GM12878 (cell line): ENCODE results near the gene HEATR9. TPM values are rescaled to one million over a fixed set of nuclear protein-coding genes. Genes with fewer than 3 reads are reported as not detected.

ENCODE experiments used
- ATAC-seq: fragments of 200-7000 bp; cut with Tn5 transposase; 3 replicates; pipeline ENCODE4 v1.9.1; 2020; ENCODE audit warnings: mild to moderate bottlenecking, moderate library complexity
- BruUV-seq: library from RNA; stranded (reverse); fragments of 400-500 nt; replicated peaks from 2 replicates; lab custom pipeline; 2021; lab: Mats Ljungman, UMichigan
- CTCF ChIA-PET: fragments of 300-600 bp; sonication (Branson Sonifier 250); formaldehyde crosslinking; extraction: SDS; loops from one replicate; lab custom pipeline; 2021; ENCODE audit warnings: inconsistent platforms; lab: Yijun Ruan, JAX
- POLR2A ChIA-PET: fragments of 350-600 bp; formaldehyde crosslinking; extraction: SDS; loops from one replicate; lab custom pipeline; 2021; ENCODE audit warnings: inconsistent platforms; lab: Charles Lee
- RAD21 ChIA-PET: fragments of 300-600 bp; sonication (Branson Sonifier 250); formaldehyde crosslinking; loops from one replicate; lab custom pipeline; 2023; ENCODE audit warnings: antibody characterized with exemption; ENCODE audit not compliant: unreplicated experiment; lab: Charles Lee
- SMC1A ChIA-PET: fragments of 300-600 bp; sonication (Branson Sonifier 250); formaldehyde crosslinking; loops from one replicate; lab custom pipeline; 2023; ENCODE audit not compliant: unreplicated experiment, uncharacterized antibody; lab: Charles Lee
- DNase-seq: peaks from one replicate; pipeline ENCODE4 v3.0.0-alpha.2; 2011; ENCODE audit warnings: low read depth, low spot score
- FAIRE-seq: peaks from 3 replicates; lab custom pipeline; 2011; peaks lifted over from hg19 to GRCh38; lab: Jason Lieb, UNC
- H2AFZ ChIP-seq: 2 replicates; pipeline ENCODE4 v1.6.0; 2011; ENCODE audit warnings: low read depth, low read length, control low read depth; ENCODE audit not compliant: control insufficient read depth
- H3K27ac ChIP-seq: 2 replicates; pipeline ENCODE4 v1.5.1; 2011; ENCODE audit warnings: control low read depth; ENCODE audit not compliant: control insufficient read depth, insufficient read depth
- H3K27me3 ChIP-seq, 2 experiments: replicated peaks in 1 of 2; 2 replicates each; pipeline versions ENCODE4 v1.6.0 to v1.6.1; 2011; ENCODE audit warnings: low read length in 1 of 2; ENCODE audit not compliant: control insufficient read depth in 2 of 2, insufficient read depth in 2 of 2
- H3K36me3 ChIP-seq, 2 experiments: 2 replicates each; pipeline ENCODE4 v1.5.1; 2011; ENCODE audit warnings: low read length in 1 of 2; ENCODE audit not compliant: control insufficient read depth in 2 of 2, insufficient read depth in 2 of 2
- H3K4me1 ChIP-seq: 2 replicates; pipeline ENCODE4 v1.6.1; 2011; ENCODE audit warnings: mild to moderate bottlenecking, low read length, moderate library complexity, mixed read lengths; ENCODE audit not compliant: control insufficient read depth, insufficient read depth
- H3K4me2 ChIP-seq: 2 replicates; pipeline ENCODE4 v1.6.0; 2011; ENCODE audit warnings: control low read depth; ENCODE audit not compliant: control insufficient read depth, insufficient read depth
- H3K4me3 ChIP-seq: fragments of 200-600 bp; sonication (generic); 2 replicates; pipeline ENCODE4 v1.5.1; 2016
- H3K79me2 ChIP-seq: 2 replicates; pipeline ENCODE4 v1.6.0; 2011; ENCODE audit warnings: low read length; ENCODE audit not compliant: control insufficient read depth, insufficient read depth
- H3K9ac ChIP-seq: 2 replicates; pipeline ENCODE4 v1.8.0; 2011; ENCODE audit warnings: low read length, control low read depth, mixed read lengths; ENCODE audit not compliant: control insufficient read depth, insufficient read depth
- H3K9me3 ChIP-seq: replicated peaks from 3 replicates; pipeline ENCODE4 v1.5.1; 2011; ENCODE audit warnings: mild to moderate bottlenecking, low read length; ENCODE audit not compliant: control insufficient read depth, insufficient read depth
- H4K20me1 ChIP-seq: 2 replicates; pipeline ENCODE4 v1.6.0; 2011; ENCODE audit not compliant: control insufficient read depth, insufficient read depth
- BCL11A ChIP-seq: IDR thresholded peaks from 2 replicates; pipeline ENCODE4 v1.6.1; 2011; ENCODE audit warnings: low read depth, low read length
- HDAC6 ChIP-seq: fragments of 200-600 bp; sonication (generic); IDR thresholded peaks from one replicate; pipeline ENCODE4 v1.8.0; 2017; ENCODE audit warnings: antibody characterized with exemption; ENCODE audit not compliant: unreplicated experiment
- HDGF ChIP-seq: fragments of 450-650 bp; IDR thresholded peaks from 2 replicates; pipeline ENCODE4 v1.6.1; 2016; ENCODE audit warnings: antibody characterized with exemption
- IKZF1 ChIP-seq: fragments of 450-650 bp; conservative IDR thresholded peaks from 2 replicates; pipeline ENCODE4 v1.6.1; 2017; ENCODE audit warnings: antibody characterized with exemption, mild to moderate bottlenecking
- MYC ChIP-seq: IDR thresholded peaks from 2 replicates; pipeline ENCODE4 v1.6.1; 2011; ENCODE audit warnings: mild to moderate bottlenecking, low read length, moderate library complexity, inconsistent platforms; ENCODE audit not compliant: insufficient read depth, insufficient replicate concordance, insufficient read length, severe bottlenecking
- NFIC ChIP-seq: IDR thresholded peaks from 2 replicates; pipeline ENCODE4 v1.6.1; 2012; ENCODE audit warnings: low read depth, mild to moderate bottlenecking, inconsistent platforms, low read length, moderate library complexity
- NFYA ChIP-seq: IDR thresholded peaks from 2 replicates; pipeline ENCODE4 v1.6.1; 2011; ENCODE audit warnings: low read depth, mild to moderate bottlenecking, low read length, improper control_type of control experiment, borderline replicate concordance
- RAD21 ChIP-seq: IDR thresholded peaks from 2 replicates; pipeline ENCODE4 v1.6.1; 2011; ENCODE audit warnings: mild to moderate bottlenecking, low read depth, low read length, moderate library complexity; ENCODE audit not compliant: insufficient read depth
- RAD51 ChIP-seq: fragments of 450-650 bp; IDR thresholded peaks from 2 replicates; pipeline ENCODE4 v1.6.1; 2016; ENCODE audit warnings: moderate library complexity, mild to moderate bottlenecking, inconsistent platforms
- RFX5 ChIP-seq: IDR thresholded peaks from 2 replicates; pipeline ENCODE4 v1.6.1; 2011; ENCODE audit warnings: low read depth, low read length, improper control_type of control experiment
- SMAD5 ChIP-seq: IDR thresholded peaks from 2 replicates; pipeline ENCODE4 v1.6.1; 2016; ENCODE audit warnings: antibody characterized with exemption, low read depth
- SMC3 ChIP-seq: IDR thresholded peaks from 2 replicates; pipeline ENCODE4 v1.6.1; 2011; ENCODE audit warnings: low read length, improper control_type of control experiment, borderline replicate concordance
- TAF1 ChIP-seq: IDR thresholded peaks from 2 replicates; pipeline ENCODE4 v1.6.1; 2011; ENCODE audit warnings: mild to moderate bottlenecking, low read depth, low read length, borderline replicate concordance
- TCF3 ChIP-seq: IDR thresholded peaks from 2 replicates; pipeline ENCODE4 v1.6.1; 2012; ENCODE audit warnings: low read depth, mild to moderate bottlenecking, low read length, borderline replicate concordance; ENCODE audit not compliant: insufficient read depth
- YY1 ChIP-seq: IDR thresholded peaks from 2 replicates; pipeline ENCODE4 v1.6.1; 2011; ENCODE audit warnings: low read depth, mild to moderate bottlenecking, low read length
- ZBTB11 ChIP-seq: fragments of 450-650 bp; formaldehyde crosslinking; IDR thresholded peaks from 2 replicates; pipeline ENCODE4 v1.5.0; 2022; ENCODE audit warnings: mild to moderate bottlenecking, missing genetic modification characterization
- ZNF274 ChIP-seq: IDR thresholded peaks from one replicate; pipeline ENCODE4 v1.8.0; 2011; ENCODE audit not compliant: insufficient read length, insufficient read depth
- ZSCAN29 ChIP-seq: fragments of 450-650 bp; IDR thresholded peaks from 2 replicates; pipeline ENCODE4 v1.6.1; 2017; ENCODE audit warnings: mild to moderate bottlenecking, moderate library complexity
- WGBS: methylation state at CpG from one replicate; pipeline ENCODE4 v1.1.6; 2016; ENCODE audit warnings: low lambda C conversion rate; ENCODE audit not compliant: insufficient replicate concordance, insufficient coverage; ENCODE audit errors: missing lambda C conversion rate; 5-methylcytosine and 5-hydroxymethylcytosine counted together
- in situ Hi-C: fragments of 300-500 bp; cut with MboI; formaldehyde crosslinking; loops from 9 replicates; pipeline ENCODE4 v1.14.3; 2018; ENCODE audit warnings: mixed read lengths
- intact Hi-C: fragments of 100-400 bp; cut with micrococcal nuclease; formaldehyde crosslinking; loops from one replicate; pipeline ENCODE4 v1.14.2; 2022; ENCODE audit not compliant: unreplicated experiment
- polyA plus RNA-seq, 11 experiments: library from polyadenylated mRNA; depleted of rRNA in 4 of 11; unstranded in 6 of 11; stranded (reverse) in 5 of 11; fragments of >200 nt; fragmentation: Nextera tagmentation in 4 of 11; fragmentation: Illumina TruSeq in 1 of 11; extraction: Ambion mirVana in 4 of 11; extraction: Trizol in 1 of 11; gene quantifications; 1 replicate in 1 of 11; 2 replicates in 10 of 11; pipeline versions ENCODE4 v1.2.1 to v1.2.3, GENCODE V29; 2011 to 2016; ENCODE audit warnings: inconsistent platforms in 2 of 11, missing spikeins in 2 of 11, low read depth in 1 of 11
- total RNA-seq, 4 experiments: library from RNA; depleted of rRNA in 3 of 4; stranded (reverse); fragments of >200 nt in 3 of 4; fragmentation: Illumina TruSeq in 1 of 4; extraction: Trizol in 1 of 4; gene quantifications; 2 replicates each; pipeline versions ENCODE4 v1.2.1 to v1.2.3, GENCODE V29; 2013 to 2021
- TF ChIP-seq, protein P1 (sequence below): fragments of 450-650 bp; IDR thresholded peaks from 2 replicates; pipeline ENCODE4 v1.6.1; 2016; ENCODE audit warnings: mild to moderate bottlenecking

The HEATR9 gene
- total and polyA plus RNA-seq, 10 of the 15 experiments (the other 5 are each of a cell fraction or from before 2014, with no cell fraction given), result 0.04 to 0.43 (median 0.13) TPM; not detected in 2

DNA sequence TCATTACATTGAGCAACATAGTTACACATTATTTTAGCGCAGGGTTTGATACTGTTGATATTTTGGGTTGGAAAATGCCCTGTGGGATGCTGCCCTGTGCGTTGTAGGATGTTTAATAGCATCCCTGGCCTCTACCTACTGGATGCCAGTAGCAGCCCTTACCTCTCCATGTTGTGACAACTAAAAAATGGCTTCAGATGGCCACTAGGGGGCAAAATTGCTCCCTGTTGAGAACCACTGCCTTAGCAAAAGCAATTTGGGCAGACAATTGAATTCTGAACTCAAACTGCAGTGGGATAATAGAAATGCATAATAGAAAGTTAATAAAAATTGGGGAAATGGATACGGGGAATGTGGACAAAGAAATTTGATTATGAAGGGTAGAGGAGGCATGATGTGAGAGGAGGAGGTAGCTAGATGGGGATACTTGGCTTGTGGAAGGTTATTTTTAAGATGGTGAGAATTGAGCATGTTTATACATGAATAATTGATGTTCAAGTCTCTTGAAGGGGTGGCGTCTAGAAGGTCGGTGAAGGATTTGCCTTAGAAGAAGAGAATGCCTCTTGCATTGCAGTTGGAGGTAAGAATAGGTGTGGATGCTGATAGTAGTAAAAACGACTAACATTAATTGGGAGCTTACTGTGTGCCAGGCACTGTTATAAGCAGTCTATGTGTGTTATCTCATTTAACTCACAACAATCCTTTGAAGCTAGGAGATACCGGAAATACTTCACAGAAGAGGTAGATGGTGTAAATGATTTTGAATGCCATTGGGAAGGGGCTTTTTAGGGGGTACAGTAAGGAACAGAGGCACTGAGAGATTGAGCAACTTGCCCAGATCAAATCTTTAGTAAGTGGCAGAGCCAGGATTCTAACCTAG is 19.0 kb downstream of the HEATR9 start:
- Histone ChIP-seq H3K4me1 (no peaks in the 10 kb centered on the region), H2AFZ (no peak overlapping the region), H3K4me3 (no peak overlapping the region), H3K36me3 (peaks cover 6 to 18% of the 10 kb centered on the region in 2 experiments), H3K79me2 (no peaks in the 10 kb centered on the region), H3K9ac (no peak overlapping the region), H4K20me1 (no peaks in the 10 kb centered on the region), H3K4me2 (no peak overlapping the region), H3K9me3 (no peaks in the 10 kb centered on the region), H3K27ac (no peak overlapping the region), H3K27me3 (no peaks in the 10 kb centered on the region)
- POLR2A ChIA-PET, result interaction anchor here (0.6 to 1.0 kb wide), 2 partner anchors 61 to 97 kb away, joined by 3 read pairs; no protein-coding TSS in a partner anchor
- no TSS peak for BruUV-seq
- ATAC-seq, result peak; percentile 95
- CTCF ChIA-PET, result interaction anchor here (0.8 to 4.7 kb wide), 43 partner anchors 9 to 636 kb away, joined by 3 to 38 read pairs (median 4); partner anchors contain the start of genes CCL3, LYZL6 and RDM1
- in situ Hi-C loops, result no loop called here
- 61% methylated on average over 7 of the region's 7 CpGs for WGBS
- FAIRE-seq, result no peak
- SMC1A ChIA-PET, result interaction anchor here (0.5 to 6.6 kb wide), 26 partner anchors 11 to 1382 kb away, joined by 3 to 33 read pairs (median 4); partner anchors contain the start of genes CCL5, LYZL6 and RDM1
- DNase-seq, result peak; percentile 20
- intact Hi-C loops, result loop anchor here (1.0 to 5.0 kb wide), 3 partner anchors 83 to 300 kb away; partner anchors contain the start of gene RDM1
- RAD21 ChIA-PET, result interaction anchor here (0.6 to 3.3 kb wide), 12 partner anchors 23 to 299 kb away, joined by 3 to 19 read pairs (median 5); partner anchors contain the start of genes CCL5 and RDM1
- no peak for TF ChIP-seq RAD51
- no peak for TF ChIP-seq IKZF1
- no peak for TF ChIP-seq RFX5
- TF ChIP-seq NFYA, result no peak
- no peak for TF ChIP-seq ZBTB11 (CRISPR knock-in tag)
- no peak for TF ChIP-seq ZNF274
- 0 out of 2 replicates have a peak, but pooled peaks have one; percentile 33 for TF ChIP-seq HDGF
- TF ChIP-seq TCF3, result no peak
- TF ChIP-seq BCL11A, result no peak
- TF ChIP-seq RAD21, result peak; percentile 91
- no peak for TF ChIP-seq TAF1
- 0 out of 2 replicates have a peak, but pooled peaks have one; percentile 28 for TF ChIP-seq ZSCAN29
- TF ChIP-seq SMC3, result peak; percentile 74
- TF ChIP-seq MYC, result no peak
- TF ChIP-seq, protein P1, sequence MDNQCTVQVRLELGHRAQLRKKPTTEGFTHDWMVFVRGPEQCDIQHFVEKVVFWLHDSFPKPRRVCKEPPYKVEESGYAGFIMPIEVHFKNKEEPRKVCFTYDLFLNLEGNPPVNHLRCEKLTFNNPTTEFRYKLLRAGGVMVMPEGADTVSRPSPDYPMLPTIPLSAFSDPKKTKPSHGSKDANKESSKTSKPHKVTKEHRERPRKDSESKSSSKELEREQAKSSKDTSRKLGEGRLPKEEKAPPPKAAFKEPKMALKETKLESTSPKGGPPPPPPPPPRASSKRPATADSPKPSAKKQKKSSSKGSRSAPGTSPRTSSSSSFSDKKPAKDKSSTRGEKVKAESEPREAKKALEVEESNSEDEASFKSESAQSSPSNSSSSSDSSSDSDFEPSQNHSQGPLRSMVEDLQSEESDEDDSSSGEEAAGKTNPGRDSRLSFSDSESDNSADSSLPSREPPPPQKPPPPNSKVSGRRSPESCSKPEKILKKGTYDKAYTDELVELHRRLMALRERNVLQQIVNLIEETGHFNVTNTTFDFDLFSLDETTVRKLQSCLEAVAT, result 0 out of 2 replicates have a peak, but pooled peaks have one; percentile 40
- peak; percentile 75 for TF ChIP-seq YY1
- no peak for TF ChIP-seq SMAD5
- no peak for TF ChIP-seq NFIC
- TF ChIP-seq HDAC6, result no peak
